GM19397 (cell line): ENCODE data around the gene ENTPD2.
"Not testable (repeated sequence)": the region's sequence is repeated elsewhere in the genome, so short reads cannot be mapped to it uniquely, and the experiment has no call there.

Experiments
- ATAC-seq: cut with Tn5 transposase; IDR thresholded peaks from one replicate; pipeline ENCODE4 v1.9.1; 2021; ENCODE audit warnings: mild to moderate bottlenecking, moderate library complexity; ENCODE audit not compliant: unreplicated experiment

The ENTPD2 gene

GRCh38 chr9:137065336-137065967 lies 11.6 kb upstream of the ENTPD2 start:
- ATAC-seq, result no peak

- ATAC-seq, result no peak
Measured at GRCh38 chr9:137064880-137065164, 11.0 kb upstream of the ENTPD2 start.

GRCh38 chr9:137064027-137064879 lies 10.4 kb upstream of the ENTPD2 start:
- ATAC-seq, result no peak

GRCh38 chr9:137063311-137064026 lies 9.6 kb upstream of the ENTPD2 start:
- ATAC-seq, result no peak

GRCh38 chr9:137062798-137063197 lies 8.9 kb upstream of the ENTPD2 start:
- ATAC-seq, result not testable (repeated sequence)

- ATAC-seq, result no peak
Measured at GRCh38 chr9:137062384-137062783, 8.5 kb upstream of the ENTPD2 start.

GRCh38 chr9:137058521-137059234 lies 4.8 kb upstream of the ENTPD2 start:
- no peak for ATAC-seq

GRCh38 chr9:137057545-137057944 lies 3.7 kb upstream of the ENTPD2 start:
- ATAC-seq, result no peak

- ATAC-seq, result no peak
Measured at GRCh38 chr9:137056739-137057415, 3.0 kb upstream of the ENTPD2 start.

- no peak for ATAC-seq
Measured at GRCh38 chr9:137055385-137056364, 1.8 kb upstream of the ENTPD2 start.

- no peak for ATAC-seq
Measured at GRCh38 chr9:137054932-137055384, 1.1 kb upstream of the ENTPD2 start.

GRCh38 chr9:137052998-137053943 lies 590 bp downstream of the ENTPD2 start:
- no peak for ATAC-seq

- no peak for ATAC-seq
Measured at GRCh38 chr9:137052293-137052692, 1.6 kb downstream of the ENTPD2 start.

GRCh38 chr9:137051145-137051724 lies 2.6 kb downstream of the ENTPD2 start:
- ATAC-seq, result no peak

- no peak for ATAC-seq
Measured at GRCh38 chr9:137050570-137050969, 3.3 kb downstream of the ENTPD2 start.

- ATAC-seq, result no peak
Measured at GRCh38 chr9:137049544-137050449, 4.1 kb downstream of the ENTPD2 start.
